CD4-positive, alpha-beta T cell treated with Interleukin-12 subunit alpha and Interleukin-12 subunit beta, for 1 hour (primary cell): ENCODE data around the gene NSG1.

Source experiments
- DNase-seq: peaks from one replicate; pipeline ENCODE4 v3.0.0-alpha.2; 2020

The NSG1 gene

GRCh38 chr4:4396628-4397440, 9.9 kb downstream of the NSG1 start:
- DNase-seq: no peak

- DNase-seq: no peak
Measured at GRCh38 chr4:4397441-4397819, 10.5 kb downstream of the NSG1 start.

- no peak for DNase-seq
Measured at GRCh38 chr4:4398430-4398829, 11.5 kb downstream of the NSG1 start.

- DNase-seq: no peak
Measured at GRCh38 chr4:4401036-4401435, 14.1 kb downstream of the NSG1 start.

GRCh38 chr4:4402966-4403365, 16.1 kb downstream of the NSG1 start:
- no peak for DNase-seq

GRCh38 chr4:4405358-4405962, 18.6 kb downstream of the NSG1 start:
- no peak for DNase-seq

- DNase-seq: no peak
Measured at GRCh38 chr4:4406455-4407298, 19.8 kb downstream of the NSG1 start.

GRCh38 chr4:4407299-4408131, 20.6 kb downstream of the NSG1 start:
- no peak for DNase-seq

GRCh38 chr4:4408132-4408523, 21.2 kb downstream of the NSG1 start:
- no peak for DNase-seq

GRCh38 chr4:4408576-4409335, 21.9 kb downstream of the NSG1 start:
- no peak for DNase-seq

GRCh38 chr4:4409416-4410115, 22.7 kb downstream of the NSG1 start:
- DNase-seq: no peak

- DNase-seq: no peak
Measured at GRCh38 chr4:4410271-4410670, 23.4 kb downstream of the NSG1 start.

- no peak for DNase-seq
Measured at GRCh38 chr4:4411906-4412305, 25.0 kb downstream of the NSG1 start.

- no peak for DNase-seq
Measured at GRCh38 chr4:4412641-4413372, 25.9 kb downstream of the NSG1 start.

- no peak for DNase-seq
Measured at GRCh38 chr4:4413373-4413725, 26.4 kb downstream of the NSG1 start.

GRCh38 chr4:4413806-4414205, 26.9 kb downstream of the NSG1 start:
- DNase-seq: no peak

GRCh38 chr4:4415107-4415805, 28.4 kb downstream of the NSG1 start:
- no peak for DNase-seq

- no peak for DNase-seq
Measured at GRCh38 chr4:4415806-4416805, 29.2 kb downstream of the NSG1 start.

GRCh38 chr4:4416981-4417380, 30.1 kb downstream of the NSG1 start:
- DNase-seq: no peak
